Measurements from ENCODE around the gene B3GNT8.

GRCh38 chr19:41398050-41398418, 29.1 kb downstream of the B3GNT8 start:
- TF ChIP-seq YY1 (IDR thresholded peaks at IDR 0.05; ENCODE audit: insufficient read depth, insufficient read length) (no peak), SUZ12 (IDR thresholded peaks at IDR 0.05; ENCODE audit: extremely low read depth, insufficient read depth, insufficient read length) (no peak), ZNF274 (IDR thresholded peaks at IDR 0.05; ENCODE audit: low read depth, low read length) (no peak)

Data from NT2/D1 (cell line).